Keratinocyte (primary cell): Measurements from ENCODE around the gene B4GALNT3. TPM values are rescaled to one million over a fixed set of nuclear protein-coding genes. Genes with fewer than 3 reads are reported as not detected.

Experiments
- DNase-seq: peaks from one replicate; pipeline ENCODE4 v3.0.0-alpha.2; 2011; ENCODE audit warnings: low read depth, missing footprints, low spot score
- FAIRE-seq: peaks from 2 replicates; lab custom pipeline; 2011; peaks lifted over from hg19 to GRCh38; lab: Jason Lieb, UNC
- H2AFZ ChIP-seq: 2 replicates; pipeline ENCODE4 v1.6.0; 2012; ENCODE audit warnings: low read length, control low read depth, inconsistent platforms; ENCODE audit not compliant: control insufficient read depth
- H3K27ac ChIP-seq: 2 replicates; pipeline ENCODE4 v1.5.1; 2011; ENCODE audit warnings: low read length; ENCODE audit not compliant: control insufficient read depth, insufficient read depth
- H3K27me3 ChIP-seq: 3 replicates; pipeline ENCODE4 v1.6.0; 2011; ENCODE audit warnings: low read length; ENCODE audit not compliant: control insufficient read depth, insufficient read depth; ENCODE audit errors: extremely low read depth
- H3K36me3 ChIP-seq, 2 experiments: 2 replicates in 1 of 2; 3 replicates in 1 of 2; pipeline ENCODE4 v1.5.1; 2011; ENCODE audit warnings: low read length in 2 of 2, mild to moderate bottlenecking in 1 of 2; ENCODE audit not compliant: control insufficient read depth in 2 of 2, insufficient read depth in 2 of 2; ENCODE audit errors: extremely low read depth in 1 of 2
- H3K4me1 ChIP-seq: 3 replicates; pipeline ENCODE4 v1.5.1; 2011; ENCODE audit warnings: low read length; ENCODE audit not compliant: control insufficient read depth, insufficient read depth; ENCODE audit errors: extremely low read depth
- H3K4me2 ChIP-seq: 3 replicates; pipeline ENCODE4 v1.6.0; 2011; ENCODE audit warnings: low read depth, low read length; ENCODE audit not compliant: control insufficient read depth, insufficient read depth; ENCODE audit errors: extremely low read depth
- H3K4me3 ChIP-seq, 3 experiments: fragments of 200-600 bp in 1 of 3; sonication (generic) in 1 of 3; 2 replicates in 2 of 3; 3 replicates in 1 of 3; pipeline ENCODE4 v1.5.1; 2011 to 2016; ENCODE audit warnings: low read length in 3 of 3, mild to moderate bottlenecking in 3 of 3, control low read depth in 2 of 3, inconsistent platforms in 1 of 3, low read depth in 1 of 3, mixed read lengths in 1 of 3, mixed run types in 1 of 3, moderate library complexity in 1 of 3; ENCODE audit not compliant: control insufficient read depth in 2 of 3, insufficient read depth in 2 of 3; ENCODE audit errors: extremely low read depth in 1 of 3
- H3K79me2 ChIP-seq: 2 replicates; pipeline ENCODE4 v1.6.0; 2012; ENCODE audit warnings: low read length; ENCODE audit not compliant: control insufficient read depth, insufficient read depth
- H3K9ac ChIP-seq: 3 replicates; pipeline ENCODE4 v1.6.0; 2011; ENCODE audit warnings: low read length; ENCODE audit not compliant: control insufficient read depth, insufficient read depth; ENCODE audit errors: extremely low read depth
- H3K9me1 ChIP-seq: 3 replicates; pipeline ENCODE4 v1.6.0; 2011; ENCODE audit warnings: low read length; ENCODE audit not compliant: control insufficient read depth, insufficient read depth; ENCODE audit errors: extremely low read depth
- H3K9me3 ChIP-seq: 2 replicates; pipeline ENCODE4 v1.5.1; 2012; ENCODE audit warnings: low read depth, low read length; ENCODE audit not compliant: control insufficient read depth
- H4K20me1 ChIP-seq: 3 replicates; pipeline ENCODE4 v1.6.0; 2011; ENCODE audit warnings: low read length; ENCODE audit not compliant: control insufficient read depth, insufficient read depth; ENCODE audit errors: extremely low read depth
- CTCF ChIP-seq, 3 experiments: IDR thresholded peaks in 1 of 3; conservative IDR thresholded peaks in 1 of 3; optimal IDR thresholded peaks in 1 of 3; 2 replicates in 2 of 3; 3 replicates in 1 of 3; pipeline versions ENCODE3 to v1.5.1; 2011; ENCODE audit warnings: low read length in 3 of 3, mild to moderate bottlenecking in 3 of 3, moderate library complexity in 2 of 3, control low read depth in 1 of 3, inconsistent platforms in 1 of 3; ENCODE audit not compliant: insufficient read depth in 2 of 3; ENCODE audit errors: extremely low read depth in 1 of 3
- EZH2 ChIP-seq: IDR thresholded peaks from one replicate; pipeline ENCODE4 v1.6.1; 2012; ENCODE audit warnings: inconsistent platforms, mild to moderate bottlenecking, low read length, moderate library complexity
- dilution Hi-C: fragments of 300-500 bp; cut with MboI; formaldehyde crosslinking; loops from one replicate; pipeline ENCODE4 v1.7.0; 2020; ENCODE audit warnings: low sequenced_read_pairs; ENCODE audit not compliant: extremely low pct_ligation_motif_present
- polyA plus RNA-seq, 5 experiments: library from polyadenylated mRNA; depleted of rRNA in 3 of 5; stranded (reverse) in 3 of 5; stranded (forward) in 1 of 5; unstranded in 1 of 5; fragments of >200 nt; gene quantifications; 1 replicate in 1 of 5; 2 replicates in 3 of 5; 3 replicates in 1 of 5; pipeline versions ENCODE4 v1.2.1 to v1.2.3, GENCODE V29; 2011 to 2012; ENCODE audit warnings: missing spikeins in 2 of 5, low read depth in 1 of 5, low replicate concordance in 1 of 5

The B4GALNT3 gene
- polyA plus RNA-seq, 1 donor (not counting 4 experiments of a cell fraction or from before 2014, with no cell fraction given): 7.5 TPM

DNA sequence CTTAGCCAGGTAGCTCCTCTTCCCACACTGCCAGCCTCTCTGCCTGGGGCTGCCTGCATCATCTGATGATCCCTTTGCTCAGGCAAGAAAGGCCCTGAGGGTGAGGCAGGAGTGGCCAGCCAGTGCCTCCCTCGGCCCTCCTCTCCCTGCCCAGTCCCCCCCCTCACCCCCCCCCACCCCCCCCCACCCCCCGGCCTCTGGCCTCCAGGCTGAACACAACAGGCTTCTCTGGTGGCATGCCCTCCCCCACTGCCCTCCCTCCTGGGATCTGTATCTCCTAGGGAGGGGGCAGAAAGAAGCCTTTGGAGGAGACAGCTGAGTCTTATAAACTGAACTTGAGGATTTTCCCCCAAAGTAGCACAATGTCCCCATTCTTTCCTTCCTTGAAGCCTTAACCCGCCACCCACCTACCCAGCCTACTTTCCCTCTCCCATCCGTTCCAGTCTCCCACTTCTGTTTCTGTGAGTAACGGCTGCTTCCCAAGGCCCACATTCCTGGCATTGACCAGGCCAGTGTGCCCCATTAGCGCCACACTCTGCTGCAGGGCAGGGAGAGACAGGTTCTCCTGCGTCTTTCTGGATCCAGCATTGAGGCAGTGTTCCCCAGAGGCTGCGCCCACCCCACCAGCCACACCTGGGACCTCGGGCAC lies 82.1 kb downstream of the B4GALNT3 start:
- dilution Hi-C loops: loop anchor here (5.0 kb wide), 1 partner anchor 64 kb away; no protein-coding TSS in a partner anchor
- H3K79me2 ChIP-seq: no peaks in the 10 kb centered on the region
- no peaks in the 10 kb centered on the region for H3K9me3 ChIP-seq
- DNase-seq (no peak), FAIRE-seq (no peak)
- no peak overlapping the region for H3K27ac ChIP-seq
- peaks cover 27% of the 10 kb centered on the region for H3K4me1 ChIP-seq
- H4K20me1 ChIP-seq: no peaks in the 10 kb centered on the region
- no peak overlapping the region for H3K4me2 ChIP-seq
- TF ChIP-seq EZH2 (no peak), CTCF (optimal IDR thresholded peaks at IDR 0.05 in 1 of 3, IDR thresholded peaks at IDR 0.05 in 1 of 3, conservative IDR thresholded peaks at IDR 0.05 in 1 of 3; ENCODE audit: extremely low read depth in 1 of 3, insufficient read depth in 2 of 3, low read length in 3 of 3) (peak in 1 of 3 experiments; percentile 41)
- no peaks in the 10 kb centered on the region for H3K36me3 ChIP-seq
- no peaks in the 10 kb centered on the region for H3K9me1 ChIP-seq
- H3K4me3 ChIP-seq: no peak overlapping the region
- H2AFZ ChIP-seq: no peak overlapping the region
- H3K9ac ChIP-seq: no peak overlapping the region
- H3K27me3 ChIP-seq: no peaks in the 10 kb centered on the region

GRCh38 chr12:542395-543113 lies 82.8 kb downstream of the B4GALNT3 start:
- no peak overlapping the region for H3K4me2 ChIP-seq
- DNase-seq (no peak), FAIRE-seq (no peak)
- TF ChIP-seq CTCF (optimal IDR thresholded peaks at IDR 0.05 in 1 of 3, IDR thresholded peaks at IDR 0.05 in 1 of 3, conservative IDR thresholded peaks at IDR 0.05 in 1 of 3; ENCODE audit: extremely low read depth in 1 of 3, insufficient read depth in 2 of 3, low read length in 3 of 3) (no peak), EZH2 (no peak)
- no peaks in the 10 kb centered on the region for H3K9me1 ChIP-seq
- no peaks in the 10 kb centered on the region for H3K79me2 ChIP-seq
- H4K20me1 ChIP-seq: no peaks in the 10 kb centered on the region
- no peak overlapping the region for H3K27ac ChIP-seq
- H3K4me1 ChIP-seq: peaks cover 25% of the 10 kb centered on the region
- H2AFZ ChIP-seq: no peak overlapping the region
- H3K4me3 ChIP-seq: no peak overlapping the region
- H3K9me3 ChIP-seq: no peaks in the 10 kb centered on the region
- H3K9ac ChIP-seq: no peak overlapping the region
- no peaks in the 10 kb centered on the region for H3K36me3 ChIP-seq
- dilution Hi-C loops: loop anchor here (5.0 kb wide), 1 partner anchor 65 kb away; no protein-coding TSS in a partner anchor
- H3K27me3 ChIP-seq: no peaks in the 10 kb centered on the region
